NCI-H187 treated with DMSO at 0.1 percent for 48 hours (cell line): ENCODE results near the gene ATP1A1.

Source experiments
- DNase-seq: peaks from one replicate; lab custom pipeline; 2025; lab: John Stamatoyannopoulos, UW

ATP1A1 gene

GRCh38 chr1:116372651-116373430 lies at the start of gene ATP1A1:
Gene ATP1A1 (plus strand): TSS chr1:116373244. CDS start chr1:116373512, 268 bp downstream.
- peak; percentile 51 for DNase-seq

GRCh38 chr1:116323491-116323890 lies 49.6 kb upstream of the ATP1A1 start:
- no peak for DNase-seq

DNA sequence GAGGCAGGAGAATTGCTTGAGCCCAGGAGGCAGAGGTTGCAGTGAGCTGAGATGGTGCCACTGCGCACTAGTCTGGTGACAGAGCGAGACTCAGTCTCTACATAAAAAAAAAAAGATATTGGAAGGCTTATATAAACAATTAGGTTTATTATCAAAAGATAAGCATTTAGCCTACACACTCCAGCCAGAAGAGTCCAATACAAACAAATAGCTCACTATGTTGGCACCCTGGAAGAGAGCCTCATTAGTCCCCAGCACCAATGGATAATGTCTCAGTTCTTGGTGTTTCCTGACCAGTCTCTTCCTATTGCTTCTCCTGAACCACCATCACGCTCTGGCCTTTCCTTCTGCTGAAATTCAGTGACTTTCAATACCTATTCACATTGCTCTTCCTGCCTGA lies 48.6 kb upstream of the ATP1A1 start:
- DNase-seq: no peak

GRCh38 chr1:116325104-116325503 lies 47.9 kb upstream of the ATP1A1 start:
- DNase-seq: no peak

DNA sequence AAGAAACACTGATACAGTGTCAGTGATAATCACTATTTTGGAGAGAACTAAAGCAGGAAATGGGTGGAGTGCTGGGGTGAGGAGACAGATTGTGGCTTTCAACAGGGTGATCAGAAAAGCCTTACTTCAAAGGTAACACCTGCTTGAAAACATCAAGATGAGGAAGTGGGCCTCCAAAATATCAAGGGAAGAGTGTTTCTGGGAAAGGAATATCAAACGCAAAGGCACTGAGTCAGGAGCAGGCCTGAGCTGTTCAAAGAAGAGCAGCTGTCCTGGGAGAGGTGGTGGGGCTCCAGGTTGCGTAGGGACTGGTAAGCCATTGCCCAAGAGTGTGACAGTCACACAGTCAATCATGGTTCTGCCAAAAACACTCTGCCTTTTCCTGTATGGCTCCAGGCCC lies 47.1 kb upstream of the ATP1A1 start:
- no peak for DNase-seq

GRCh38 chr1:116326486-116326885 lies 46.6 kb upstream of the ATP1A1 start:
- DNase-seq: no peak

DNA sequence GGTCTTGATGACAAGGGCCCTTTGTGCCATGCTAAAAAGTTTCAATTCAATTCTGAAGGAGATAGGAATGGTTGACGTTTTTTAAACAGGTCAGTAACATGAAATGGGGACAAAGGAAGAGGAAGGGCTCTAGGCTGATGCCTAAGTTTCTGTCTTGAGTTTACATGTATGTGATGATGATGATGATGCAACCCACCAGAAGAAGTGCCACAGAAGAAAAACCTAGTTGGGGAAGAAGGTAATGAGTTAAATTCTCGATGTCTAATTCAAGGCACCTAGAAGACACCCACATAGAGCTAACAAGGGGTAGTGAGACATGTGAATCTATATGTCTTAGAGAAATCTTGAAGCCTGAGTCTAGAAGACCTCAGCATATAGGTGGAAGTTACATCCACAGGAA lies 44.4 kb upstream of the ATP1A1 start:
- no peak for DNase-seq

- DNase-seq: no peak
These were observed 43.3 kb upstream of the ATP1A1 start for GRCh38 chr1:116329524-116330341.

DNA sequence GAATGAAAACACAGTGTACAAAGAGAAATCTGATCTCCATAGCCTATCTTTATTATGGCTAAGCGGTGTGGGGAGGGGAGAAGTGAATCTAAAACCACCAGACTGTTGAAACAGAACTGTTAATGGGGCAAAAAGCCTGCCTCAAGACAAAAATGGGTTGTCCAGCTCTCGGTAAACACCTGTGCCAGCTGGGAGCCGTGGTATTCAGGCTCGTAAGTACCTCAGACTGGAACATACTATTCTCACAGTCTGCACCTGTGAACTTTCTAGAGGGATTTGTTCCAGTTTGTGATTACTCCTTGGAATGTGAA lies 42.7 kb upstream of the ATP1A1 start:
- peak; percentile 82 for DNase-seq

GRCh38 chr1:116330846-116331245 lies 42.2 kb upstream of the ATP1A1 start:
- no peak for DNase-seq

DNA sequence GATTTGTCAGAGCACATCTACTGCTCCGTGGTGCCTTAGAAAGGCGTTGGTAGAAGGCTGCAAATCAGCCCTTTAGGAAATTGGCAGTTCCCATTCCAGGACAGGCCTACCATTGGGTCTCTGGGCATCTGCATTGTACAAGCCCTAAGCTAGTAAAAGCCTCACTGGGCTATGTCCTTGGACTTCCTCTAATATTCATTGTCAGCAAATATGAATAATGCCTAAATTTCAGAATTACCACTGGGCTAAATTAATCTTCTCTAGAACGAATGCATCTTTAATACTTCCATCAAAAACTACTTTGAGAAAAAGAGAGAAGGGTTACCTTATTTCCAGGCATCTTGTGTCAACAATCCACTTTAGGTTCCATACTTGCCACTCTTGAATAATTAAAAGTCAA lies 41.5 kb upstream of the ATP1A1 start:
- DNase-seq: no peak

- DNase-seq: no peak
These were observed 40.6 kb upstream of the ATP1A1 start for GRCh38 chr1:116332451-116332850.

DNA sequence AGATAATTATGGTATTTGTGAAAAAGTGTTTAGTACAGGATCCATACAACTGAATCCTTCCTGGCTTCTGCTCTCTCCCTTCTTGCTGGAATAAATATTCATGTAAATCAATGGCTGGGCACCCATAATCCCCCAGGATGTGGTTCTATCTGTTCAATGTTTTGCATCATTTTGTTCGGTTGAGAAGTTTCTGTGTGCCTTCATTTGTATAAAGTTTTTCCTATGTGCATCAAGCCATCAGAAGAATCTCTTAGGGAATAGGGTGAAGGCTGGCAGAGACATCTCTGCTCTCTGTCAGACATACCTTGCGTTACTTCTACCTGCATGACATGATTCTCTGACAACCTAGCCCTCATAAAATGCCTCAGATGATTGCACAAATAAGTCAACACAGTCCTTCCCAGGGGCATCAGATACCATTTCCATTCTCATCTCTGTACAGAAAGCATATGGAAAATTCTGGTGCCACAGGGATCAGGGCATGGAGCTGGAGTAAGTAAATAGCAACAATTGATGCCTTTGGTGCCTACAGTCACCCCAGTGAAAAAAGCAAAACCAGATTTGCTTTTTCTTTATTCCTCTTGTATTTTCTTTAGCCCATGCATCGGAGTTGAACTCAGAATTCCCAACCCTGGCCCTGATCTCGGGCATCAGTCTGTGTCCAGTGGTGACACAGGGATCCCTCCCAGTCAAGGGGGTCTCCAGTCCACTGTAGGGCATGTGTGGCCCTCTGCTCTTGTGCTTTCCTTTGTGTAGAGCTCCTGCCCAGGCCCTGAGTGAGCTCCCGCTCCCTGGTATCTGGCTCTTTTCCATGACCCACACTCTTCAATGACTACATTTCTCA lies 39.7 kb upstream of the ATP1A1 start:
- DNase-seq: no peak

- DNase-seq: no peak
These were observed 39.0 kb upstream of the ATP1A1 start for GRCh38 chr1:116334015-116334547.

- no peak for DNase-seq
These were observed 38.0 kb upstream of the ATP1A1 start for GRCh38 chr1:116334868-116335635.

- no peak for DNase-seq
These were observed 37.0 kb upstream of the ATP1A1 start for GRCh38 chr1:116335850-116336624.

DNA sequence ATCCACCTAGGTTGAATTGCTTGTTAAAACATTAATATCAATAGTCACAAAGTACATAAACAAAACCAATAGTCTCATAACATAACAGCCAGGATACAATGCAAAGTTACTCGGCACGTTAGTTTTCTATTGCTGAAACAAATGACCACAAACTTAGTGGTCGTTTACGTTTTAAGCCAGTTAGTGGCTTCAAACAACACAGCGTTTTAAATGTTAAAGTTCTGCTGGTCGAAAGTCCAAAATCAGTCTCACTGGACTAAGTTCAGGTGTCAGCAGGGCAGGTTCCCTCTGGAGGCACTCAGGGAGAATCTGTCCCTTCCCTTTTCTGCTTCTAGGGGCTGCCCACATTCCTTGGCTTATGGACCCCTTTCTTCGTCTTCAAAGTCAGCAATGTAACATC lies 35.6 kb upstream of the ATP1A1 start:
- DNase-seq: no peak

DNA sequence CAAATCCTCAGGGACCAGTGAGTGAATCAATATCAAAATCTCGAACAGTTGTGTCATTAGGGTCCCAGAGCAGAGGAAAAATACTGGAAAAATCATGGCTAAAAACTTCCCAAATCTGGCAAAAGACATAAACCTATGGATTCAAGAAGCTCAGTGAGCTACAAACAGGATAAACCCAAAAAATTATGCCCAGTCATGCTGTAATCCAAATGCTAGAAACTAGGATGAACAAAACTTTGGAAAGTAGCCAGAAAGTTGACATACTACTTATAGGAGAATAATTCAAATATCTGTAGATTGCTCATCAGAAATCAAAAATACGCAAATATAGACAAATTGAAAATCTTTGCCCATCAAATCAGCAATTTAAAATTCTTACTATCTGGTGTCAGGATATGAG lies 34.6 kb upstream of the ATP1A1 start:
- no peak for DNase-seq

GRCh38 chr1:116340506-116341231 lies 32.4 kb upstream of the ATP1A1 start:
- DNase-seq: no peak

GRCh38 chr1:116343019-116343418 lies 30.0 kb upstream of the ATP1A1 start:
- no peak for DNase-seq
